GM12801 (cell line): ENCODE results near the gene AGAP2.
A peak's percentile ranks its signal among the peaks of the same experiment; 100 is the strongest.

Experiments
- CTCF ChIP-seq: IDR thresholded peaks from one replicate; pipeline ENCODE4 v1.5.1; 2011; ENCODE audit warnings: control low read depth; ENCODE audit not compliant: insufficient read length; ENCODE audit errors: extremely low read depth

The AGAP2 gene

DNA sequence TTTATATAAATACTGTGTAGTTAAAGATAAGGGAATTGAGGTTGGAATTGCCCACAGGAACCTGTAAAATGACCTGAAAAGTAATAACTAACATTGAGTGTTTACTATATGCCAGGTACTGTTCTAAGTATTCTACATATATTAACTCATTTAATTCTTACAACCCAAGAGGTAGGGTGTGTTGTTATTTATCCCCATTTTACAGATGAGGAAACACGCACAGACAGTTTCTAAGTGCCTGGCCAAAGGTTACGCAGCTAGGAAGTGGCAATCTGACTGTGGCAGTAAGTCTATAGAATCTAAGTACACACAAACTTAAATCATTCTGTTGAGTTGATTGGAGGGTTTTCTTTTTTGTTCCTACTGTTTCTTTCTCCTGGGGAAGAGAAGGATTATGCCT lies 5.2 kb upstream of the AGAP2 start:
- no peak for TF ChIP-seq CTCF

DNA sequence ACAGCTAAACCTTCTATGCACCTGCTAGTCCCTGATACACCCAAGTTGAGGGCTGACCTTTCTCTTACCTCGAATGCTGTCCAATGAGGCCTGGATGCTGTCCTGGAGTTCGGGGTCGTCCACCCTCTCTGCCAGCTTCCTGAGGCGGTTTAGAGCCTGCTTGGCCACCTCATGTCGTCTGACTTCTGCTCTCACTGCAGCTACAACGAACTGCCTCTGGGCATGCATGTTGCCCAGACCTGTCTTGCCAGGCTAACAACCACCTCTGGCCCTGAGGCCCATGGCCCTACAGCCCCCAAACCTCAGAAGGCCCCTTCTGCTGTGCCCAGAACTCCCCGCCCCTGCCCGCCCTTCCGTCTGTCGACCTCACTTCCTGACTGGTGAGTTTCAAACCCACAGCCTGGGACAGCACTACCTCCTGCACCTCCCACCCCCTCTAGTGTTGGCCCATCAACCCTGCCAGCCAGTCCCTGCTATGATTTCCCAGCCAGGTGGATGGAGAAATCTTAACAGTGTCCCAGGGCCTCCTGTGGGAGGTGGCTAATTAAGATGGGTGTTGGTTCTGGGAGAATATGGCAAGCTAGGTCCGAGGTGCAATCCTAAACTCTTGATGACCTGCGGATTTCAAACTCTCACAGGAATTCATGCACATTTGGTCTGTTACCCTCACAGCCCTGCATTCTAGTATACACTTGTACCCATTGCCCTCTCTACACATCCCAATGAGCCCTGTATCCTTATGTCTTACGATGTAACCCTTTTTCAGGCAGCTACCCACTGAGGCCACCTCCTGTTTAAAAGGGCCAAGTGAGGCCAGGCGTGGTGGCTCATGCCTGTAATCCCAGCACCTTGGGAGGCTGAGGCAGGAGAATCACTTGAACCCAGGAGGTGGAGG lies 3.5 kb upstream of the AGAP2 start:
- peak; percentile 8 for TF ChIP-seq CTCF

- TF ChIP-seq CTCF: no peak
Observed at GRCh38 chr12:57741413-57741789, 2.9 kb upstream of the AGAP2 start.

DNA sequence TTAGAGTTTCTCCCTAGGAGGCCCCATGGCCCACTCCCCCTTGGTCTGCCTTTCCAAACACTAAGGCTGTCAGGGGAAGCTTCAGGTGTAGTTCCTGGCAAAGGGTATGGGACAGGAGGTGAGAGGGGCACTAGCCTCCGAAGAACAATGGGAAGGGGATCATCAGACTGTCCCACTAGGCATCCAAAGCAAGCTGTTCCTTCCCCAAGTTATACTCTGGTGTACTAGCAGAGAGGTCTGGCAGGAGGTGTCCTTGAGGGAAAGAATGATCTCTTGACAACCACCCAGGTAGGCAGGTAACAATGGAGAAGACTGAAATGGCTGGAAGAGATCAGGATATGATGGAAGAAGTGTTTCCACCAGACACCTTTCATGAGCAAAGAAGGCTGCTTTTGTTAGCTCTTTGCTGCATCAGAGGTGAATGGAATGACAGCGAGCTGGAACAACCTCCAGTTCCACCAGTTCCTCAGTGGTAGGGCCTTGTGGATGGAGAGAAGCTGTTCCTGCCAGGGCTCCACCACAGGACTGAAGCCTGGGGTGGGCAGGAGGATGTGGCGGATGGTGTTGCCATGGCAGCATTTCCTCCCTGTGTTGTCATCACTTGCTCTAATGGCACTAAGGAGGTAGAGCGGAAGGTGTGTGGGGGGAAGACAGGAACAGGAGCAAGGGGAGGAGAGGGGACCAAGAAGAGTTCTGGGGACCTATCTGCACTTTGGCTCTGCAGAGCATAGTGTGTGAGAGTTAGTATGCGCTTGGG lies 2.3 kb upstream of the AGAP2 start:
- no peak for TF ChIP-seq CTCF

- no peak for TF ChIP-seq CTCF
Observed at GRCh38 chr12:57739914-57740538, 1.5 kb upstream of the AGAP2 start.

DNA sequence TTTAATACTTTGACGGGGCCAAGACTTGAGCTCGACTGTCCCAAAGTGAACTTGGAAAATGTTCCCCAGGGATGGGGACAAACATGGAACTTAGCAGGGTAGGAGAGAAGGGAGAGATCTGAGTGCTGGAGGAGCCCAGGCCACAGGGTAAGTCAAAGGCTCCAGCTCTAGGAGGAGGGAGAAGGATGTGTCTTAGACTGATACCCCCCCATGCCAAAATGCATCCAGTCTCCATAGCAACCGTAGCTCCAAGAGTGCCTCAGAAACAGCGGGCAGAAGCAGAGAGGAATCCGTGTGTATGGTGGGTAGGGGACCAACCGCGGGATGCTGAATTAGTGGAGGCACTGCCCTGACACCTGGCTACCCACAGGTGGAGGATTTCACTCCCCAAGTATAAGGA lies 845 bp upstream of the AGAP2 start:
- no peak for TF ChIP-seq CTCF
